GM12865 (cell line): ENCODE data around the gene TPX2.

ENCODE experiments used
- DNase-seq: peaks from one replicate; pipeline ENCODE4 v3.0.0; 2010; ENCODE audit warnings: low read depth
- H3K4me3 ChIP-seq: 2 replicates; pipeline ENCODE4 v1.5.1; 2011; ENCODE audit warnings: mild to moderate bottlenecking, low read depth, low read length, control low read depth
- TF ChIP-seq, protein P1 (sequence below): IDR thresholded peaks from 2 replicates; pipeline ENCODE4 v1.5.1; 2011; ENCODE audit warnings: low read length, control low read depth, low read depth, inconsistent platforms; ENCODE audit not compliant: insufficient read depth; ENCODE audit errors: missing control alignments

Gene TPX2

DNA sequence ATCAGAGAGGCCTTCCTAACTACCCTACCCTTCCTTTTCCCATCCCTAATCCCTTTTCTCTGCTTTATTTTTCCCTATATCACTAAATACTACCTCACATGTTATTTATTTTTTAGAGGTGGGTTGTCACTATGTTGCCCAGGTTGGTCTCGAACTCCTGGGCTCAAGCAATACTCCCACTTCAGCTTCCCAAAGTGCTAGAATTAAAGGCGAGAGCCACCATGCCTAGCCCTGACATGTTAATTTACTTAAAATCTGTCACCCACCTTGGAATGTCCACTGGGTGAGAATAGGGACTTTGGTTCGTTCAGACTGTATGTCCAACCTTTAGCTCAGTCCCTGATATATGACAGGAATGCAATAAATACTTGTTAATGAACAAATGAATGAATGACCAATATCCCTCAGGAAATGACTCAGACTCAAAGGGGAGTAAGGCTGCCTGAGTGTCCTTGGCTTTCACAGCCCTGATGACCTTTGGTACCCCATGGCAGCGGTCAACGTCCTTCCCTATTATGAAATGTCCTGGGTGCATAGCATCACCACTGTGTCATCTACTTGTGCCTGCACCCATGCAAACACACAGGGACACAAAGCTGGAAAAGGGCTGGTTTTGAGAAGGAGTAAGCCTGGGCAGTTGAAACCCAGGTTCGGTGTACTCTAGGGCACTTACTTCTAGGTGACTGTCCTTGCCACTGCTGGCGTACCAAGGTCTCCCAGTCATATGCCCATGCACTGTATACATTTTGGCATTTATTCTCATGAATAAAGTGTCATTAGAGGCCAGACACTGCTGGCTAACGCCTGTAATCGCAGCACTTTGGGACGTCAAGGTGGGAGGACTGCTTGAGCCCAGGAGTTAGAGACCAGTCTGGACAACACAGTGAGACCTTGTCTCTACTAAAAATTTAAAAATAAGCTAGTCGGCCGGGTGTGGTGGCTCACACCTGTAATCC lies 43.0 kb upstream of the TPX2 start:
- no peak for DNase-seq
- no peak overlapping the region for H3K4me3 ChIP-seq
- TF ChIP-seq, protein P1, sequence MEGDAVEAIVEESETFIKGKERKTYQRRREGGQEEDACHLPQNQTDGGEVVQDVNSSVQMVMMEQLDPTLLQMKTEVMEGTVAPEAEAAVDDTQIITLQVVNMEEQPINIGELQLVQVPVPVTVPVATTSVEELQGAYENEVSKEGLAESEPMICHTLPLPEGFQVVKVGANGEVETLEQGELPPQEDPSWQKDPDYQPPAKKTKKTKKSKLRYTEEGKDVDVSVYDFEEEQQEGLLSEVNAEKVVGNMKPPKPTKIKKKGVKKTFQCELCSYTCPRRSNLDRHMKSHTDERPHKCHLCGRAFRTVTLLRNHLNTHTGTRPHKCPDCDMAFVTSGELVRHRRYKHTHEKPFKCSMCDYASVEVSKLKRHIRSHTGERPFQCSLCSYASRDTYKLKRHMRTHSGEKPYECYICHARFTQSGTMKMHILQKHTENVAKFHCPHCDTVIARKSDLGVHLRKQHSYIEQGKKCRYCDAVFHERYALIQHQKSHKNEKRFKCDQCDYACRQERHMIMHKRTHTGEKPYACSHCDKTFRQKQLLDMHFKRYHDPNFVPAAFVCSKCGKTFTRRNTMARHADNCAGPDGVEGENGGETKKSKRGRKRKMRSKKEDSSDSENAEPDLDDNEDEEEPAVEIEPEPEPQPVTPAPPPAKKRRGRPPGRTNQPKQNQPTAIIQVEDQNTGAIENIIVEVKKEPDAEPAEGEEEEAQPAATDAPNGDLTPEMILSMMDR = no peak

GRCh38 chr20:31698243-31698802 lies 40.8 kb upstream of the TPX2 start:
- TF ChIP-seq, protein P1 = no peak
- DNase-seq = no peak
- no peak overlapping the region for H3K4me3 ChIP-seq

- TF ChIP-seq, protein P1 = no peak
- DNase-seq = peak; percentile 81
- H3K4me3 ChIP-seq = no peak overlapping the region
Measured at GRCh38 chr20:31698803-31699718, 40.0 kb upstream of the TPX2 start.

GRCh38 chr20:31699801-31700728 lies 39.0 kb upstream of the TPX2 start:
- DNase-seq = no peak
- TF ChIP-seq, protein P1 = no peak
- no peak overlapping the region for H3K4me3 ChIP-seq

DNA sequence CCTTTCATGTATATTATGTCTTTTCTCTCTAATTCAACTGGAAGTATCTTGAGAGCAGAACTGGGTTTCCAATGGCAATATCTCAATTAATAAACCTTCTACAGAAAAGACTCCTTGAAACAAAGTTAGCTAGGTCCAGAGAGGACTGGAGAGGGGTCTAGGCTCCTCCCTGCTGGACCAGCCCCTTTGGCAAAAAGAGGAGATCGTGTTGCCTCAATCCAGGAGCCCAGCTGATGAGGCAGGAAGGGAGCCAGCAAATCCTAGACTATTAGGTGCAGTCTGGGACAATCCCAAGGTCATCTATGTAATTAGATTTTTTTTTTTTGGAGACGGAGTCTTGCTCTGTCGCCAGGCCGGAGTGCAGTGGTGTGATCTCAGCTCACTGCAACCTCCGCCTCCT lies 38.3 kb upstream of the TPX2 start:
- TF ChIP-seq, protein P1 = no peak
- H3K4me3 ChIP-seq = no peak overlapping the region
- DNase-seq = no peak

- no peak for DNase-seq
- TF ChIP-seq, protein P1 = no peak
- no peak overlapping the region for H3K4me3 ChIP-seq
Measured at GRCh38 chr20:31701591-31701990, 37.5 kb upstream of the TPX2 start.
